WTC11 (cell line): ENCODE measurements around the gene PARD3B. TPM values are rescaled to one million over a fixed set of nuclear protein-coding genes. Genes with fewer than 3 reads are reported as not detected.

Experiments
- ATAC-seq: fragments of 200-7000 bp; cut with Tn5 transposase; 2 replicates; pipeline ENCODE4 v1.10.0; 2021; ENCODE audit warnings: mild to moderate bottlenecking, moderate library complexity
- CTCF ChIA-PET: fragments of 300-600 bp; sonication (Branson Sonifier 250); formaldehyde crosslinking; loops from one replicate; lab custom pipeline; 2021; ENCODE audit warnings: antibody characterized with exemption; lab: Charles Lee
- POLR2A ChIA-PET: fragments of 350-600 bp; sonication (Branson Sonifier 250); formaldehyde crosslinking; loops from one replicate; lab custom pipeline; 2021; ENCODE audit warnings: antibody characterized with exemption; lab: Charles Lee
- DNase-seq: peaks from one replicate; pipeline ENCODE4 v3.0.0; 2021; ENCODE audit warnings: low spot score
- H3K27ac Mint-ChIP-seq: 2 replicates; pipeline ENCODE4 v1.8.0; 2021; ENCODE audit warnings: mixed read lengths
- H3K27me3 Mint-ChIP-seq: 2 replicates; pipeline ENCODE4 v1.8.0; 2021; ENCODE audit warnings: low read depth, mild to moderate bottlenecking, moderate library complexity, mixed read lengths
- H3K36me3 Mint-ChIP-seq: 2 replicates; pipeline ENCODE4 v1.8.0; 2021; ENCODE audit warnings: mixed read lengths
- H3K4me1 Mint-ChIP-seq: 2 replicates; pipeline ENCODE4 v1.8.0; 2022; ENCODE audit warnings: mixed read lengths
- H3K4me3 Mint-ChIP-seq: 2 replicates; pipeline ENCODE4 v1.8.0; 2021; ENCODE audit warnings: mild to moderate bottlenecking, moderate library complexity, mixed read lengths
- H3K9me3 Mint-ChIP-seq: 2 replicates; pipeline ENCODE4 v1.8.0; 2021; ENCODE audit warnings: mixed read lengths
- CTCF ChIP-seq: fragments of 200-600 bp; IDR thresholded peaks from 2 replicates; pipeline ENCODE4 v1.8.0; 2022; ENCODE audit warnings: antibody characterized with exemption
- ERG ChIP-seq: fragments of 250-450 bp; sonication (Bioruptor Pico); IDR thresholded peaks from 2 replicates; pipeline ENCODE4 v1.8.0; 2021; ENCODE audit warnings: mild to moderate bottlenecking
- ESRRA ChIP-seq: sonication (generic); formaldehyde crosslinking; IDR thresholded peaks from 2 replicates; pipeline ENCODE4 v1.8.1; 2022; ENCODE audit warnings: mild to moderate bottlenecking, missing genetic modification reagents, borderline replicate concordance
- FOXK1 ChIP-seq: sonication (generic); formaldehyde crosslinking; IDR thresholded peaks from 2 replicates; pipeline ENCODE4 v1.8.0; 2022; ENCODE audit warnings: mild to moderate bottlenecking, moderate library complexity, missing genetic modification reagents
- IRF1 ChIP-seq: sonication (generic); formaldehyde crosslinking; IDR thresholded peaks from 2 replicates; pipeline ENCODE4 v1.8.0; 2023; ENCODE audit warnings: missing genetic modification reagents
- JAZF1 ChIP-seq: fragments of 250-450 bp; sonication (Bioruptor Pico); IDR thresholded peaks from 2 replicates; pipeline ENCODE4 v1.9.0; 2021; ENCODE audit warnings: moderate library complexity, mild to moderate bottlenecking, inconsistent platforms
- MLX ChIP-seq: sonication (generic); formaldehyde crosslinking; IDR thresholded peaks from 2 replicates; pipeline ENCODE4 v1.8.1; 2023; ENCODE audit warnings: mild to moderate bottlenecking, missing genetic modification reagents, moderate library complexity
- NFYB ChIP-seq: sonication (generic); formaldehyde crosslinking; conservative IDR thresholded peaks from 2 replicates; pipeline ENCODE4 v1.8.0; 2022; ENCODE audit warnings: low read depth, missing genetic modification reagents
- OVOL2 ChIP-seq: fragments of 250-450 bp; sonication (Bioruptor Pico); IDR thresholded peaks from 2 replicates; pipeline ENCODE4 v1.9.0; 2021; ENCODE audit warnings: mild to moderate bottlenecking, borderline replicate concordance
- PREB ChIP-seq: sonication (generic); formaldehyde crosslinking; IDR thresholded peaks from 2 replicates; pipeline ENCODE4 v1.8.1; 2022; ENCODE audit warnings: mild to moderate bottlenecking, missing genetic modification reagents, moderate library complexity, borderline replicate concordance
- SMAD3 ChIP-seq: sonication (generic); formaldehyde crosslinking; IDR thresholded peaks from 2 replicates; pipeline ENCODE4 v1.8.0; 2022; ENCODE audit warnings: missing genetic modification reagents, mild to moderate bottlenecking, borderline replicate concordance
- SP1 ChIP-seq: sonication (generic); formaldehyde crosslinking; conservative IDR thresholded peaks from 2 replicates; pipeline ENCODE4 v1.8.1; 2022; ENCODE audit warnings: missing genetic modification reagents
- ZMAT4 ChIP-seq: fragments of 250-450 bp; sonication (Bioruptor Pico); IDR thresholded peaks from 2 replicates; pipeline ENCODE4 v1.9.0; 2021; ENCODE audit warnings: mild to moderate bottlenecking
- ZNF138 ChIP-seq: sonication (generic); formaldehyde crosslinking; conservative IDR thresholded peaks from 2 replicates; pipeline ENCODE4 v1.8.1; 2022; ENCODE audit warnings: mild to moderate bottlenecking, moderate library complexity, missing genetic modification reagents
- ZNF232 ChIP-seq: sonication (generic); formaldehyde crosslinking; IDR thresholded peaks from 2 replicates; pipeline ENCODE4 v1.8.0; 2022; ENCODE audit warnings: mild to moderate bottlenecking, missing genetic modification reagents
- ZNF263 ChIP-seq: sonication (generic); formaldehyde crosslinking; IDR thresholded peaks from 2 replicates; pipeline ENCODE4 v1.8.1; 2022; ENCODE audit warnings: low read depth, mild to moderate bottlenecking, moderate library complexity, missing genetic modification reagents
- ZNF396 ChIP-seq: fragments of 250-450 bp; sonication (Bioruptor Pico); IDR thresholded peaks from 2 replicates; pipeline ENCODE4 v1.8.0; 2021; ENCODE audit warnings: mild to moderate bottlenecking, moderate library complexity, borderline replicate concordance
- ZNF425 ChIP-seq: fragments of 250-450 bp; sonication (Bioruptor Pico); conservative IDR thresholded peaks from 2 replicates; pipeline ENCODE4 v1.9.0; 2021; ENCODE audit warnings: mild to moderate bottlenecking
- ZSCAN18 ChIP-seq: fragments of 250-450 bp; sonication (Bioruptor Pico); IDR thresholded peaks from 2 replicates; pipeline ENCODE4 v2.1.2; 2022; ENCODE audit warnings: mild to moderate bottlenecking, moderate library complexity
- total RNA-seq: library from RNA; stranded (reverse); gene quantifications from 3 replicates; pipeline ENCODE4 v1.2.3, GENCODE V29; 2021

PARD3B gene
- total RNA-seq, 1 experiment from 2014 or later, result 5.6 TPM

GRCh38 chr2:205496772-205497171 lies 951.5 kb downstream of the PARD3B start:
- ATAC-seq, result no peak
- H3K36me3 Mint-ChIP-seq, result no peaks in the 10 kb centered on the region
- no peak for TF ChIP-seq SP1
- TF ChIP-seq OVOL2 (CRISPR knock-in tag), result no peak
- no peak for TF ChIP-seq SMAD3
- no peak for TF ChIP-seq CTCF
- TF ChIP-seq, all 79 proteins: peak for 0
- DNase-seq, result no peak
- Mint-ChIP-seq H3K9me3 (no peaks in the 10 kb centered on the region), H3K4me3 (no peak overlapping the region), H3K27ac (no peak overlapping the region), H3K4me1 (peaks cover 16% of the 10 kb centered on the region), H3K27me3 (no peaks in the 10 kb centered on the region)
- ChIA-PET POLR2A (interaction anchor here (0.7 kb wide), 2 partner anchors 15 to 376 kb away, joined by 3 read pairs; no protein-coding TSS in a partner anchor), CTCF (interaction anchor here (1.0 kb wide), 1 partner anchor 179 kb away, joined by 4 read pairs; no protein-coding TSS in a partner anchor)

- TF ChIP-seq ZSCAN18 (CRISPR knock-in tag) (no peak), ZMAT4 (CRISPR knock-in tag) (no peak), ESRRA (CRISPR knock-in tag) (no peak), ZNF396 (no peak), NFYB (no peak), ERG (CRISPR knock-in tag) (no peak), ZNF232 (no peak), ZNF263 (no peak), ZNF425 (no peak), JAZF1 (no peak), IRF1 (CRISPR knock-in tag) (no peak)
- H3K4me1 Mint-ChIP-seq, result peaks cover 16% of the 10 kb centered on the region
- H3K27ac Mint-ChIP-seq, result no peak overlapping the region
- ChIA-PET CTCF (no interaction called here), POLR2A (no interaction called here)
- DNase-seq, result no peak
- H3K4me3 Mint-ChIP-seq, result no peak overlapping the region
- no peaks in the 10 kb centered on the region for H3K36me3 Mint-ChIP-seq
- no peak for ATAC-seq
- no peaks in the 10 kb centered on the region for H3K27me3 Mint-ChIP-seq
- H3K9me3 Mint-ChIP-seq, result peaks cover 6% of the 10 kb centered on the region
These were observed 953.7 kb downstream of the PARD3B start for GRCh38 chr2:205499006-205499405.

GRCh38 chr2:205500065-205500464 lies 954.8 kb downstream of the PARD3B start:
- Mint-ChIP-seq H3K27ac (no peak overlapping the region), H3K27me3 (no peaks in the 10 kb centered on the region)
- POLR2A ChIA-PET, result no interaction called here
- TF ChIP-seq MLX (CRISPR knock-in tag), result no peak
- no peak for TF ChIP-seq ERG (CRISPR knock-in tag)
- no peak for TF ChIP-seq ZNF232
- no peak for TF ChIP-seq FOXK1 (CRISPR knock-in tag)
- TF ChIP-seq ZNF138 (CRISPR knock-in tag), result no peak
- TF ChIP-seq PREB (CRISPR knock-in tag), result no peak
- TF ChIP-seq, all 79 proteins: peak for 0
- ATAC-seq, result no peak
- DNase-seq, result no peak
- Mint-ChIP-seq H3K4me3 (no peak overlapping the region), H3K36me3 (no peaks in the 10 kb centered on the region), H3K9me3 (peaks cover 6% of the 10 kb centered on the region), H3K4me1 (peaks cover 16% of the 10 kb centered on the region)
- CTCF ChIA-PET, result no interaction called here
